Tibial nerve (tissue), 4 donors: Measurements from ENCODE around the gene OR1F1. TPM values are rescaled to one million over a fixed set of nuclear protein-coding genes. Genes with fewer than 3 reads are reported as not detected.

ENCODE experiments used
- DNase-seq, 2 donors: peaks; one replicate each; pipeline ENCODE4 v3.0.0-alpha.2; 2019; ENCODE audit warnings: low spot score in 2 of 2
- H3K27ac ChIP-seq, 4 donors: fragments of 200-600 bp; sonication (generic) in 3 of 4; one replicate each; pipeline ENCODE4 v1.5.1; 2017 to 2019; ENCODE audit warnings: mild to moderate bottlenecking in 1 of 4
- H3K27me3 ChIP-seq, 2 donors: fragments of 200-600 bp; sonication (generic) in 1 of 2; one replicate each; pipeline versions ENCODE4 v1.5.1 to v1.6.0; 2017 to 2019
- H3K36me3 ChIP-seq, 3 donors: fragments of 200-600 bp; sonication (generic); one replicate each; pipeline ENCODE4 v1.5.1; 2018 to 2019
- H3K4me1 ChIP-seq, 4 donors: fragments of 200-600 bp; sonication (generic) in 3 of 4; one replicate each; pipeline ENCODE4 v1.5.1; 2017 to 2019
- H3K4me3 ChIP-seq, 4 donors: fragments of 200-600 bp; sonication (generic) in 3 of 4; one replicate each; pipeline ENCODE4 v1.5.1; 2017 to 2019; ENCODE audit warnings: mild to moderate bottlenecking in 1 of 4, moderate library complexity in 1 of 4
- H3K9me3 ChIP-seq, 4 donors: fragments of 200-600 bp; sonication (generic) in 3 of 4; one replicate each; pipeline ENCODE4 v1.5.1; 2017 to 2019
- CTCF ChIP-seq, 5 experiments: fragments of 200-600 bp in 3 of 5; fragments of 450-650 bp in 2 of 5; sonication (generic) in 3 of 5; IDR thresholded peaks; one replicate each; pipeline ENCODE4 v1.5.1; 2016 to 2019; ENCODE audit warnings: antibody characterized with exemption in 5 of 5, mild to moderate bottlenecking in 3 of 5, moderate library complexity in 2 of 5
- EP300 ChIP-seq, 2 donors: sonication (generic); formaldehyde crosslinking; IDR thresholded peaks; one replicate each; pipeline ENCODE4 v1.6.1; 2017; ENCODE audit warnings: antibody characterized with exemption in 2 of 2, mild to moderate bottlenecking in 1 of 2
- POLR2A ChIP-seq, 2 donors: fragments of 450-650 bp; IDR thresholded peaks; one replicate each; pipeline ENCODE4 v1.6.1; 2017; ENCODE audit warnings: antibody characterized with exemption in 2 of 2, mild to moderate bottlenecking in 2 of 2, moderate library complexity in 2 of 2
- WGBS, 2 donors: methylation state at CpG; one replicate each; pipeline ENCODE4 v1.1.5; 2018; 5-methylcytosine and 5-hydroxymethylcytosine counted together
- total RNA-seq, 4 donors: library from RNA; depleted of rRNA; stranded (reverse); fragments of >200 nt; gene quantifications; one replicate each; pipeline ENCODE4 v1.1.0, GENCODE V29; 2016

Gene OR1F1
- total RNA-seq, 4 donors from 2014 or later: not detected

GRCh38 chr16:3171181-3171854, 16.7 kb upstream of the OR1F1 start:
- no peak for TF ChIP-seq EP300 (IDR thresholded peaks at IDR 0.05)
- TF ChIP-seq CTCF (IDR thresholded peaks at IDR 0.05): no peak
- no peak for TF ChIP-seq POLR2A (IDR thresholded peaks at IDR 0.05)
- Histone ChIP-seq H3K27ac (no peak overlapping the region), H3K9me3 (no peaks in the 10 kb centered on the region), H3K36me3 (no peaks in the 10 kb centered on the region), H3K4me1 (peaks cover 0 to 33% (median 13%) of the 10 kb centered on the region in 4 donors), H3K27me3 (peaks cover 6 to 85% of the 10 kb centered on the region in 2 donors), H3K4me3 (peak overlapping the region in 2 of 4 donors; percentile 2 to 18)
- no peak for DNase-seq
- 3 to 5% methylated on average over 31 to 35 of the region's 35 CpGs for WGBS, 2 donors

GRCh38 chr16:3171855-3172593, 16.0 kb upstream of the OR1F1 start:
- WGBS, 2 donors: 8 to 15% methylated on average over 31 to 32 of the region's 41 CpGs
- DNase-seq: no peak
- no peaks in the 10 kb centered on the region for H3K9me3 ChIP-seq
- peaks cover 6 to 92% of the 10 kb centered on the region in 2 donors for H3K27me3 ChIP-seq
- no peak overlapping the region for H3K4me3 ChIP-seq
- H3K36me3 ChIP-seq: no peaks in the 10 kb centered on the region
- TF ChIP-seq EP300 (IDR thresholded peaks at IDR 0.05): no peak
- TF ChIP-seq POLR2A (IDR thresholded peaks at IDR 0.05): no peak
- no peak for TF ChIP-seq CTCF (IDR thresholded peaks at IDR 0.05)
- no peak overlapping the region for H3K27ac ChIP-seq
- H3K4me1 ChIP-seq: peaks cover 0 to 33% (median 13%) of the 10 kb centered on the region in 4 donors

- Histone ChIP-seq H3K4me1 (peaks cover 0 to 33% (median 13%) of the 10 kb centered on the region in 4 donors), H3K4me3 (no peak overlapping the region), H3K9me3 (no peaks in the 10 kb centered on the region), H3K27me3 (peaks cover 6 to 100% of the 10 kb centered on the region in 2 donors), H3K27ac (no peak overlapping the region), H3K36me3 (no peaks in the 10 kb centered on the region)
- no peak for TF ChIP-seq POLR2A (IDR thresholded peaks at IDR 0.05)
- TF ChIP-seq EP300 (IDR thresholded peaks at IDR 0.05): no peak
- no peak for TF ChIP-seq CTCF (IDR thresholded peaks at IDR 0.05)
- no peak for DNase-seq
- 6 to 9% methylated on average over 24 of the region's 24 CpGs for WGBS, 2 donors
These were observed 13.9 kb upstream of the OR1F1 start for GRCh38 chr16:3173892-3174617.

GRCh38 chr16:3174618-3175148, 13.3 kb upstream of the OR1F1 start:
- no peaks in the 10 kb centered on the region for H3K36me3 ChIP-seq
- H3K4me1 ChIP-seq: peaks cover 0 to 33% (median 13%) of the 10 kb centered on the region in 4 donors
- H3K9me3 ChIP-seq: no peaks in the 10 kb centered on the region
- H3K27ac ChIP-seq: no peak overlapping the region
- TF ChIP-seq EP300 (IDR thresholded peaks at IDR 0.05) (no peak), POLR2A (IDR thresholded peaks at IDR 0.05) (no peak), CTCF (IDR thresholded peaks at IDR 0.05) (no peak)
- peaks cover 6 to 100% of the 10 kb centered on the region in 2 donors for H3K27me3 ChIP-seq
- H3K4me3 ChIP-seq: no peak overlapping the region
- DNase-seq: no peak
- WGBS, 2 donors: 20 to 22% methylated on average over 23 to 26 of the region's 28 CpGs
